M059J (cell line): ENCODE measurements around the gene ITM2A. TPM values are rescaled to one million over a fixed set of nuclear protein-coding genes. Genes with fewer than 3 reads are reported as not detected.

Experiments
- DNase-seq: peaks from one replicate; pipeline ENCODE4 v3.0.0-alpha.2; 2012; ENCODE audit warnings: low read depth
- total RNA-seq: library from RNA; depleted of rRNA; stranded (reverse); fragments of >200 nt; shearing (Covaris generic); gene quantifications from 2 replicates; pipeline ENCODE4 v1.2.3, GENCODE V29; 2014; rRNA removed

ITM2A gene
- not detected in 2 replicates for total RNA-seq

- no peak for DNase-seq
These were observed at the start of gene ITM2A for GRCh38 chrX:79366873-79367749. Gene ITM2A, minus strand, starts transcription at chrX:79367334. Its CDS starts 119 bp downstream, at chrX:79367215.

DNA sequence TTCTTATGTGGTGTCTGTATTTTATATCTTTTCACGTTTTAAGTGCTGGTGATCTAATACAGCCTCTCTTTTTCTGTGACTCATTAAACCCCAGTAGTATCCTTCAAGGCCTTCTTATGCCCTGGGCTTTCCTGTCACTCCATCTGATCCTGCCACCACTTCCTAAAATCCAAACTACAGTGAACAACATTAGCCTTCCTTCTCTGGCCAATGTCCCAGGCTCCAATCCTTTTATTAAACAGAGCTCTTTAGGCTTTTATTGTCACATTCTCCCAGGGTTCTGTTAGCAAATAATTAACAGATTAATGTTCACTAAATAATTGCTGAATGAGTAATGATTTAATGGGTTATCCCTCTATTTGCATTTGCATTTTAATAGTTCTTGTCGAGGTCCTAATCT lies 47.9 kb upstream of the ITM2A start:
- DNase-seq = no peak

GRCh38 chrX:79413963-79414362 lies 46.8 kb upstream of the ITM2A start:
- no peak for DNase-seq

DNA sequence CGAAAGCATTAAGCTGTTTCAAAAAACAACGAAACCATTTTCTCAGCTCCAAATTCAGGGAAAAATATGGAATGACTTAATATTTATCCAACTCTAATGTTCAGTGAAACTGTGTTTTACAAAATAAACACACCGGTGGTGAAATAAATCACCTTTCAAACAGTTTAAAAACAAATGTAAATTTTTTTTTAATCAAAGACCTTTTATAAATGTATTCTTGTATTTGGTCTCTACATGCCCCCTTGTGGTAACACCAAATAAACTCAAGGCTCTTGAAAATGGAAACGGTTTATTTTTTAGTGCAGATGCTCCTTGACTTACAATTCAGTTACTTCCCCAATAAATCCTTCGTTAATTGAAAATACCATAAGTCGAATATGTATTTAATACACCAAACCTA lies 45.8 kb upstream of the ITM2A start:
- no peak for DNase-seq

DNA sequence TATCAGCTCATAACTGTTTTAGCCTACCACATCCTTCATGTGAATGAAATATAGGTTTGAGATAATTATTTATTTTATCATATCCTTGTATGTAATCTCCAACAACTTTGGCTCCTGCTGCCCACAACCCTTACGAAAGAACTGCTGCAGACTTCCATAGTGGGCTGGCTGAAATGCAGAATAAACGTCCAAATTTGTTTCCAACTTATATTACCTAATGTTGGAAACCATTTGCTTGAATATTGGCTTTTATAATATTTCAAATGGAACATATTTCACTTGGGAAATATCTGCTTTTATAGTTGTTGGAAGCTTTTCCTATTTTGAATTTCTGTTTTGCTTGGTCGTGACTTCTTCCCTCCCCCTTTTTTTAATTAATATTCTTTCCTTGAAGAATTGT lies 45.0 kb upstream of the ITM2A start:
- no peak for DNase-seq

GRCh38 chrX:79409657-79410056 lies 42.5 kb upstream of the ITM2A start:
- no peak for DNase-seq

DNA sequence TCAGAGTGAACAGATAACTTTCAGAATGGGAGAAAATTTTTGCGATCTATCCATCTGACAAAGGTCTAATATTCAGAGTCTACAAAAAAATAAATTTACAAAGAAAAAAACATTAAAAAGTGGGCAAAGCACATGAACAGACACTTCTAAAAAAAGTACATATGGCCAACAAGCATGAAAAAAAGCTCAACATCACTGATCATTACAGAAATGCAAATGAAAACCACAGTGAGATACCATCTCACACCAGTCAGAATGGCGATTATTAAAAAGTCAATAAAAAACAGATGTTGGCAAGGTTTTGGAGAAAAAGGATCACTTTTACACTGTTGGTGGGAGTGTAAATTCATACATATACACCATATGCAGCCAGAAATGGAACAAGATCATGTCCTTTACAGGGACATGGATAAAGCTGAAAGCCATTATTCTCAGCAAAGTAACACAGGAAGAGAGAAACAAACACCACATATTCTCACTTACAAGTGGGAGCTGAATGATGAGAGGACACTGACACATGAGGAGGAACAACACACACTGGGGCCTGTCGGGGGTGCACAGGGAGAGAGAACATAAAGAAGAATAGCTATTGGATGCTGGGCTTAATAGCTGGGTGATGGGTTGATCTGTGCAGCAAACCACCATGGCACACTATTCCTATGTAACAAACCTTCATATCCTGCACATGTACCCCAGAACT lies 41.6 kb upstream of the ITM2A start:
- no peak for DNase-seq

- no peak for DNase-seq
These were observed 33.5 kb upstream of the ITM2A start for GRCh38 chrX:79400623-79401022.

- DNase-seq = no peak
These were observed 8.2 kb upstream of the ITM2A start for GRCh38 chrX:79375340-79375739.

GRCh38 chrX:79371640-79372039 lies 4.5 kb upstream of the ITM2A start:
- no peak for DNase-seq

- DNase-seq = no peak
These were observed 4.0 kb upstream of the ITM2A start for GRCh38 chrX:79371101-79371500.

GRCh38 chrX:79369871-79370270 lies 2.7 kb upstream of the ITM2A start:
- no peak for DNase-seq

DNA sequence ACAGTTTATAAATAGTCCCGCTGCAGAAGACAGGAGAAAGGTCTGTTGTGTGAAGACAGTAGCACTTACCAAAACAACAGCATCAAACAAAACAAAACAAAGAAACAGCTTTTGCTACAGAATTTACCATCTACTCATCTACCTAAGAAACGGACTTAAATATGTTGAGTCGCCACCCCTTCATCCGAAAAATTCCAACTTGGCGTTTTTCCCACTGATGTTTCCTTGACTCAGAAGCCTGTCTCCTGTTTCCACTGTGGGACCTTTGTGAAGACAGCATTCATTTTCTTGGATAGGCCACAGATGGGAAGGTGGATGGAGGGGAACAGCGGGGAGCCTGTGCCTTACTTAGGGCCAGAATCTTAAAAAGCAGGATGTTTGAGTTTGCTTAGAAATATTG lies 1.3 kb upstream of the ITM2A start:
- DNase-seq = no peak

DNA sequence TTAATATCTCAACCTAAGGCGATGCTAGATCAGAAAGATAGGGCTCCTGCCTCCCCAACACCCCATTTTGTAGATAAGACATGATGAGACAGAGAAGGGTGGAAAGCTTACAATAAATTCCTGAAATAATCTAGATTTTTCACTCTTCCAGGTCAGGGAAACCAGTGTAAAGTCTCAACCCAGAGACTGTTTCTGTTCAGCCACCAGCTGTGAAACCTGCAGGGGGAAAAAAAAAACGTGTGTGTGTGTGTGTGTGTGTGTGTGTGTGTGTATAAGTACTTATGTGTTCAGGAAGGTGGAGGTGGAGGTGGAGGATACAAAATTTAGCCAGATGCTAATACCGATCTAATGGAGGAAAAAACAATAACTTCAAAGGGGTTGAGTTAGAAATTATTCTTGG lies 773 bp upstream of the ITM2A start:
- DNase-seq = no peak

GRCh38 chrX:79366556-79366872 lies 620 bp downstream of the ITM2A start:
- DNase-seq = no peak

DNA sequence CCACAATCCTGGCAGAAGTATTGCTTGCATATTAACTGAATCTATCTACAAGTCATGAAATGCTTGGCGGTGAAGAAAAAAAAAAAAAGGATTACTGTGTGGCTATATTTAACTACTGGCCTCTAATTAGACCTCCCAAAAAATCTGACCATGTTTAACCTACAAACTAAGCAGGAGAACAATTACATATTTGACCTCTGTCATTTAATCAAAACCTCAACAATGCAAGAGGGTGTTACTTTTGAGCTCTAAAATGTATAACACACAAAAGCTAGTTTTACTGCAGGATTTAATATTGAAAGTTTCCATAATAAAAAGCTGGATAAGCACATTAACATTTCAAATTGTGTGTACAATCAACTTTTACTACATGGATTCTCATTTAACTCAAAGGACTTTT lies 1.5 kb downstream of the ITM2A start:
- no peak for DNase-seq

- no peak for DNase-seq
These were observed 2.8 kb downstream of the ITM2A start for GRCh38 chrX:79364306-79364705.

GRCh38 chrX:79361192-79361870 lies 5.8 kb downstream of the ITM2A start:
- no peak for DNase-seq

DNA sequence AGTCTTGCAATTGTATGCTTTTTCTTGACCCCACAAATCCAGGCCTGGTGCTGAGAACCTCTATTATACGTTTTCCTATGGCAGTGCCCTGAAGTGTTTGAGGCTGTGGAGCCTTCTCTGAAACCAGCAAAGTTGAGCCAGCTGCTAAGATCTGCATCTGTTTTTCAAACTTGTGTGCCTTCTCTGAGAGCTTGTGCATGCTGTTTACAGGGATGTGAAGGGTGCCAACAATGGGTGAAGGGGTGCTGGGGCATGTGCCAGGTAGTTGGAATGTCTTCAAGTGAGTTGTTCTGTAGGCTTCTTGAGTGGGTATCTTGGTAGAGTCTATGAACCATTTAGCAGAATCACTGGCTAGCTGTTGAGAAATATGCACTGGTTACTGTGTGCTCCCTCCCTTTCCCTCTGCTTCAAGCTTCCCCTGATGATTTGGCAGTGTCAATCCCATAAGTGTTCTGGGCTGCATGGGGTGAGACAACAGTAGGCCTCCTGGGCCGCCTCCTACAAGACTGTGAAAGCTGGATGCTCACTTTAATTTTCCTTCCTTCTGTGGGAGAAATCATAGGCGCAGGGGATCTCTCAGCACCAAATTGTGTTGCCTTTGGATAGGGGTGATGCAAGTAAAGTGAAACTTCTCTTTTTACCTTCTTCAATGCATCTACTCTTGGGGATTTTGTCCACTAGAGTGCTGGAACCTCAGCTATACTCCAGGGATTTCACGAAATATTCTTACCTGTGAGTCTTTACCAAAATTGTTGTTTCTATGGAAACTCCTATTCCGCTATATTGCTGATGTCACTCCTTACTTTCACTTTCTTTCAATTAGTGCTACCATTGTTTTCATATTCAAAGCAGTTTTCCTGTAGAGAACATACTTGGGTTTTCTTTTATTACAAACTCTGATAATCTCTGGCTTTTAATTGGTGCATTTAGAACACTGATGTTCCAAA lies 30.0 kb downstream of the ITM2A start:
- no peak for DNase-seq

GRCh38 chrX:79330022-79330421 lies 37.1 kb downstream of the ITM2A start:
- DNase-seq = no peak

GRCh38 chrX:79325263-79325958 lies 41.7 kb downstream of the ITM2A start:
- DNase-seq = no peak
